Regular cardiac myocyte (primary cell): ENCODE measurements around the gene FAM111B. TPM values are rescaled to one million over a fixed set of nuclear protein-coding genes. Genes with fewer than 3 reads are reported as not detected.

Experiments
- total RNA-seq: library from RNA; depleted of rRNA; stranded (reverse); fragments of >200 nt; gene quantifications from 2 replicates; pipeline ENCODE4 v1.2.3, GENCODE V29; 2014

Gene FAM111B
- 2.3 and 21.9 TPM in 2 replicates for total RNA-seq

GRCh38 chr11:59106363-59107336 lies at the start of gene FAM111B:
Gene FAM111B, plus strand, starts transcription at chr11:59107237. Its CDS starts 2,389 bp downstream, at chr11:59109626.

GRCh38 chr11:59086007-59086406 lies 21.0 kb upstream of the FAM111B start, which contains the start of gene GLYATL1B:
Gene GLYATL1B, plus strand, starts transcription at chr11:59086307. Its CDS starts 0 bp downstream, at chr11:59086307.

GRCh38 chr11:59142530-59143507 lies 35.8 kb downstream of the FAM111B start, which contains the start of gene FAM111A:
Gene FAM111A, plus strand, starts transcription at chr11:59142856. Its CDS starts 6,017 bp downstream, at chr11:59148873.

GRCh38 chr11:59171508-59172322 lies 64.7 kb downstream of the FAM111B start, which contains the start of gene DTX4:
Gene DTX4, plus strand, starts transcription at chr11:59172132. Its CDS starts 464 bp downstream, at chr11:59172596.

Other genes starting within 250 kb of the FAM111B start
- gene GLYATL1, start 167.7 kb upstream of the FAM111B start, total RNA-seq: 0.56 and 0.58 TPM in 2 replicates
- gene GLYATL1B, start 20.9 kb upstream of the FAM111B start, total RNA-seq: not detected in 2 replicates
- gene FAM111A, start 35.6 kb downstream of the FAM111B start, total RNA-seq: 44.8 and 69.8 TPM in 2 replicates
- 0.19 and 0.85 TPM in 2 replicates for gene DTX4, start 64.9 kb downstream of the FAM111B start, total RNA-seq
- not detected in 2 replicates for gene MPEG1, start 105.7 kb downstream of the FAM111B start, total RNA-seq